ENCODE measurements around the gene TFPI2.
A peak's percentile ranks its signal among the peaks of the same experiment; 100 is the strongest.

The TFPI2 gene

GRCh38 chr7:93906267-93906666 lies 15.7 kb upstream of the TFPI2 start, which contains the start of gene GNGT1:
GNGT1 (plus strand) TSS chr7:93906567; CDS start chr7:93906747, 180 bp downstream.
- no peak for DNase-seq

- no peak for DNase-seq
Measured at GRCh38 chr7:93902777-93903423, 12.3 kb upstream of the TFPI2 start.

- no peak for DNase-seq
Measured at GRCh38 chr7:93897680-93898079, 7.1 kb upstream of the TFPI2 start.

GRCh38 chr7:93895859-93896600 lies 5.5 kb upstream of the TFPI2 start:
- no peak for DNase-seq

GRCh38 chr7:93894966-93895640 lies 4.5 kb upstream of the TFPI2 start:
- no peak for DNase-seq

- DNase-seq = no peak
Measured at GRCh38 chr7:93894426-93894825, 3.9 kb upstream of the TFPI2 start.

GRCh38 chr7:93890041-93890463 lies 501 bp downstream of the TFPI2 start:
- DNase-seq = no peak

- peak; percentile 26 for DNase-seq
Measured at GRCh38 chr7:93889261-93889660, 1.3 kb downstream of the TFPI2 start.

- DNase-seq = no peak
Measured at GRCh38 chr7:93884541-93884940, 6.0 kb downstream of the TFPI2 start.

GRCh38 chr7:93883917-93884345 lies 6.6 kb downstream of the TFPI2 start:
- no peak for DNase-seq

- no peak for DNase-seq
Measured at GRCh38 chr7:93883078-93883916, 7.3 kb downstream of the TFPI2 start.

GRCh38 chr7:93882468-93882867 lies 8.1 kb downstream of the TFPI2 start:
- DNase-seq = no peak

GRCh38 chr7:93879356-93879755 lies 11.2 kb downstream of the TFPI2 start:
- no peak for DNase-seq

- no peak for DNase-seq
Measured at GRCh38 chr7:93877742-93878141, 12.8 kb downstream of the TFPI2 start.

- DNase-seq = no peak
Measured at GRCh38 chr7:93873998-93874574, 16.5 kb downstream of the TFPI2 start.

- DNase-seq = no peak
Measured at GRCh38 chr7:93866886-93867285, 23.7 kb downstream of the TFPI2 start.

- DNase-seq = no peak
Measured at GRCh38 chr7:93862651-93863050, 27.9 kb downstream of the TFPI2 start.

- no peak for DNase-seq
Measured at GRCh38 chr7:93861325-93861949, 29.1 kb downstream of the TFPI2 start.

GRCh38 chr7:93860261-93860660 lies 30.3 kb downstream of the TFPI2 start:
- no peak for DNase-seq

- DNase-seq = no peak
Measured at GRCh38 chr7:93858857-93859256, 31.7 kb downstream of the TFPI2 start.

GRCh38 chr7:93856323-93856722 lies 34.2 kb downstream of the TFPI2 start:
- DNase-seq = no peak

- no peak for DNase-seq
Measured at GRCh38 chr7:93855797-93856196, 34.8 kb downstream of the TFPI2 start.

Data from amniotic stem cell (primary cell).